HG02840 (cell line): ENCODE results near the gene TBX15.

Source experiments
- ATAC-seq: cut with Tn5 transposase; IDR thresholded peaks from one replicate; pipeline ENCODE4 v1.9.1; 2021; ENCODE audit warnings: mild to moderate bottlenecking, moderate library complexity, moderate number of reproducible peaks; ENCODE audit not compliant: unreplicated experiment, low FRiP score

The TBX15 gene

GRCh38 chr1:118988186-118989005 is at the start of gene TBX15:
Gene TBX15 (minus strand): TSS chr1:118988343. CDS start chr1:118987795, 548 bp downstream.
- ATAC-seq: no peak

GRCh38 chr1:119034359-119034758 is 46.2 kb upstream of the TBX15 start:
- ATAC-seq: no peak

DNA sequence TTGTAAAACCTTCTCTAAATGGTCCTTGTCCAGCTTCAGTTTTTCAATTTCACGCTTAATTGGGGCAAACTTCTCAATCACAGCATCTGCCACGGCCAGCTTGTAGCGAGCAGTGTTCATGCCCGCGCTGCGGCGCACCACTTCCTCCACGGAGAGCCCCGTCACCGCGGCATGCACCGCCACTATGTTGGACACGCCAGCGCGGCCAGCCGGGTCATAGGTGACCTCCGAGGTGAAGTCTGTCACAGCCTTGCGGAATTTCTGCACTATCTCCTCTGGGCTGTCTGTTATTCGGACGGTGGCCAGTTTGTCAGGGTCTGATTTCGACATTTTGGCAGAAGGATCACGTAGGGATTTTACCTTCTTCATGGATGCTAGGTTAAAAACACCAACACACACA is 44.8 kb upstream of the TBX15 start:
- ATAC-seq: no peak

GRCh38 chr1:119027759-119028158 is 39.6 kb upstream of the TBX15 start:
- ATAC-seq: no peak

DNA sequence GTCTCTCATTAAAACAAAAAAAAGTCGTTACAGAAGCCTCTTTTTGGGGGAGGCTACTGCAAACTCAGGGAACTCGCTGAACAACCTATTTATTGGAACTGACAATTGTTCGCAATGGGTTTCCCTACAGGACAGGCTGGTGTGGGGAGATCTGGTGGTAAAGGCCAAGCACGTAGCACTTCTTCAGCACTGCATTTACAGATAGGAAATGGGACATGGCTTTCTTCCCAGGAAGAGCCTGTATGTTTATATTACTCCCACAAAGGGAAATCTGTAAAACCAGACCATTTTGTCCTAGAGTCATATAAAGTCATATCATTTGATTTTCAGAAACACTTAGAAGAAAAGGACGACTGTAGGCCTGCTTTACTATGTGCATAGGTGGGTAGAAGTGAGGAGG is 38.8 kb upstream of the TBX15 start:
- ATAC-seq: no peak

GRCh38 chr1:119015547-119015946 is 27.4 kb upstream of the TBX15 start:
- ATAC-seq: no peak

GRCh38 chr1:119012383-119012782 is 24.2 kb upstream of the TBX15 start:
- ATAC-seq: no peak

DNA sequence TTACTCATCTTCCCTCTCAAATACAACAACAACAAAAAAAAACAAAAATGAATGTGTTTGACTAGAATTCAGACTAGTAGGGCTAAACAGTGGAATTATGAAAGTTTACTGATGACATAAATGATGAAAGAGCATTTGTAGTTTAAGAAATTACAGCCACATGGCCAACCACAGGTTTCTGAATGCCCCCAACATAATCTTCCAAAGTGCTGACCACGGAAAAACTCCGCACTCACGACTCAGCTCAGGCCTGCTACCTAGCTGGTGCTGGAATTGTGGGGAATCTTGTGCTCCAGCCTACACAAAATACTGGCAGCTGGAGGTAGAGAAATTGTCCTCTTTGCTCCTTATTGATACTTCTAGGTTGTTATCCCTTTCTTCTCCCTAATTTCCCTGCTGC is 23.6 kb upstream of the TBX15 start:
- ATAC-seq: no peak

- no peak for ATAC-seq
These were observed 23.0 kb upstream of the TBX15 start for GRCh38 chr1:119011116-119011515.

DNA sequence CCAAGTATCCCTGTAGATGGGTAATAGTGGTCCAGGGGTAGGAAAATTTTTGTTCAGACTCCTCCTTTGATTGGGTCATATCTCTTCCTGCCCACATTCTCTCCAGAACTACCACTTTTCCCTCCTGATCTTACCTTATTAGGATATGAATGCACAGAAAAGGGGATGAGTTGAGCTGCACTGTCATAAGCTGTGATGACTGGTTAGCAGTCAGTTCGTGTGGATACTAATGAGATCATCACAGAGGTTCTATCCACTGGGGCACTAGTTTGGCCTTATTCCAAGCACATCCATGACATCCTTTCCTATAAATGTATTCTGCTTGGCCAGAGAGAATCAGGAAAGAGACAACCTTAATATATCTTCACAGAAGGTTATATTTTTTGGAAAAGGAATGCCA is 22.1 kb upstream of the TBX15 start:
- no peak for ATAC-seq

GRCh38 chr1:119009312-119009655 is 21.1 kb upstream of the TBX15 start:
- no peak for ATAC-seq

- no peak for ATAC-seq
These were observed 20.6 kb upstream of the TBX15 start for GRCh38 chr1:119008483-119009311.

DNA sequence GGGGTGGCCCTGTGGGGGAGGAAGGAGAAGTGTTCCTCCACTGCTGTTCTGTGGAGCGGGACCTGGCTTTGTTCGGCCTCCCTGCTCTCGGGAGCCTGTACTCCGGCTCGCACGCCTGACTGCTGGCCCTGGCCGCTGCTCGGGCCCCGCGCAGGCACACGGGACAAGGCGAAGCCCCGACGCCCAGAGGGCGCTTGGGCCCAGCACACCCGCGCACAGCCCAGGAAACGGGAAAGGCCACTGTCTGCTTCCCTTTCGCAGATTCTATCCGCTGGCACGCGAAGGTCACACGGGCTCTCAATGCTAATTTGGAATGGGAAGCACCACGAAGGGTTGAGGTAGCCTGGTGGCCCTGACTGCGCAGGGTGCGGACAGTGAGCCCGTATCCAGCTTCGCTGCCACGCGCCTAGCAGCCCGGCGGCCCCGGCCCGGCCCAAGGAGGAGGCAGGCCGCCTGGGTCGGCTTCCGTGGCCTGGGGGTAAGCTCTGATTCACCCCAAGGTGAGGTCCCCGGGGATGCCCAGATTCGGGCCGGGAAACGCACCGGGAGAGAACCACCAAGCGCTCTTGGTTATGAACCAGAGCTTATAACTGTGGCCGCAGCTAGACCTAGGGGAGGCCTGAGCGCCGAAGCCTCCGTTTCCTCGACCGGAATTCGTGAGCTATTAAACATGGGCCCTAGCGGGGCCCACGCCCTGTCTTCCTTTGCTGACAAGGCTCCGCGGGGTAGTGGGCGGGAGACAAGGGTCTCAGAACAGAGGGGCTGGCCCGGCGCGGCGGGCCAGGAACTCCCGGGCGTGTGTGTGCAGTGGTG is 19.7 kb upstream of the TBX15 start:
- ATAC-seq: no peak

DNA sequence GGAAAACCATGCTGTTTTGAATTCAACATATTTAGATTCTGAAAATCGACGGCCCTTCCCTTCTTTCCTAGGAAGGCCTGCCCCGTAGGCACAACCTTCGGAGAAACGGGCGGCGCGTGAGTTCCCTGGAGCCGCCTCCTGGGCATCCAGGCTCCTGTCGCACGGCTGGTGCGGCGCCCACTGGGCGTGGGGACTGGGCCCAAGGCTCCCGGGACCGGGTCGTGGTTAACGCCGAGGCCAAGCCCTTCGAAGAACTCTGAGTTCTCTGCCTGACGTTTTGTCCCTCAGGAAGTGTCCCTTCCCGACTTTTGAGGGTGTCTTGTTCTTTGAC is 19.2 kb upstream of the TBX15 start:
- no peak for ATAC-seq

GRCh38 chr1:119006406-119007279 is 18.5 kb upstream of the TBX15 start:
- no peak for ATAC-seq

- ATAC-seq: no peak
These were observed 17.7 kb upstream of the TBX15 start for GRCh38 chr1:119005724-119006405.

DNA sequence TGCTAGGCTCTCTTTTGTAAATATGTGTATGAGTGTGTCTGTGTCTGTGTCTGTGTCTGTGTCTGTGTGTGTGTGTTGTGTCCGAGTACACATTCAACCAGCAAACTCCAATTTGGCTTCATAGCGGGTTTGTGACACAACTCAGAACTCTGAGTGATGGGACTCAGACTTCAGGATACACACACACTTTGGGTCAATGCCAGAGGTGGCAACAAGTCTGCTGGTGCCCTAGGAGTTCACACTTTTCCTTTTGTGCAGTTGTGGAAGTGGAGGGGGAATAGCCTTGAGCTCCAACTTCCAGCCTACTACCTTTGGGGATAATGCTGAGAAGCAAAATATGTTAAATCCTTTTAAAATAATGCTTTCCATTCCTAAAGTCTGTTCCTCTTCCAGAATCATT is 16.6 kb upstream of the TBX15 start:
- no peak for ATAC-seq

GRCh38 chr1:119004129-119004527 is 16.0 kb upstream of the TBX15 start:
- no peak for ATAC-seq

DNA sequence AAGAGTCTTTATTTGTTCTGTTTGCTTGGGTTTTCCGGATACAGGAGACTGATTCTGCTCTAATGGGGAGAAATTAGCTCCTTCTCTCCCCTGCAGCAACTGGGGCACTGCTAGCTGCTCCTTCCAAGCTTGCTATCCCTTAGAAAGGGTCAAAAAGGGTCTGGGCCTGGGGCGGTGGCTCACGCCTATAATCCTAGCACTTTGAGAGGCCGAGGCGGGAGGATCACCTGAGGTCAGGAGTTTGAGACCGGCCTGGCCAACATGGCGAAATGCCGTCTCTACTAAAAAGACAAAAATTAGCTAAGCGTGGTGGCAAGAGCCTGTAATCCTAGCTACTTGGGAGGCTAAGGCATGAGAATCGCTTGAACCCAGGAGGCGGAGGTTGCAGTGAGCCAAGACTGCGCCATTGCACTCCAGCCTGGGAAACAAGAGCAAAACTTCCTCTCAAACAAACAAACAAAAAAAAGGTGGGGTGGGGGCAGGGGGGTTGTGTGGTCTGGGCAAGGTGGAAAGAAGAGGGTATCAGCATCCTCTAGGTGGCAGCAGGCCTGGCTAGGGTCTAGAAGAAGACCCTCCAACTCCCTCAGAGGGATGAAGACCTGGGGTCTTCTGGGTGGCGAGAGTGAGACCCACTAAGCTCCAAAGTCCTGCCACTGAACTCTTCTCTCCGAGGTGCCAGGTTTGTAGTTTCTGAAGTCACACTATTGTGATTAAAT is 15.4 kb upstream of the TBX15 start:
- no peak for ATAC-seq
